Neural cell (in vitro differentiated cells): Measurements from ENCODE around the gene TMOD4.

ENCODE experiments used
- CTCF ChIP-seq: fragments of 450-650 bp; IDR thresholded peaks from 2 replicates; pipeline ENCODE4 v1.5.1; 2014; ENCODE audit warnings: antibody characterized with exemption, mild to moderate bottlenecking, moderate library complexity; ENCODE audit not compliant: poor library complexity, severe bottlenecking
- EP300 ChIP-seq: fragments of 450-650 bp; conservative IDR thresholded peaks from 2 replicates; pipeline ENCODE4 v1.6.1; 2014; ENCODE audit warnings: antibody characterized with exemption, mild to moderate bottlenecking, moderate library complexity; ENCODE audit not compliant: poor library complexity, severe bottlenecking
- EZH2 ChIP-seq: fragments of 200-600, 300-800 bp; shearing (Covaris generic), sonication (generic); IDR thresholded peaks from 2 replicates; pipeline ENCODE4 v1.6.1; 2014; ENCODE audit warnings: antibody characterized with exemption, low read length, borderline replicate concordance, mild to moderate bottlenecking; ENCODE audit not compliant: insufficient read depth, poor library complexity, severe bottlenecking
- POLR2AphosphoS5 ChIP-seq: IDR thresholded peaks from 2 replicates; pipeline ENCODE4 v1.6.1; 2012
- RAD21 ChIP-seq: fragments of 450-650 bp; conservative IDR thresholded peaks from 2 replicates; pipeline ENCODE4 v1.6.1; 2014; ENCODE audit warnings: antibody characterized with exemption, mild to moderate bottlenecking, moderate library complexity
- REST ChIP-seq: IDR thresholded peaks from 2 replicates; pipeline ENCODE4 v1.6.1; 2012; ENCODE audit warnings: borderline replicate concordance
- SMC3 ChIP-seq: fragments of 450-650 bp; conservative IDR thresholded peaks from 2 replicates; pipeline ENCODE4 v1.6.1; 2014; ENCODE audit warnings: antibody characterized with exemption, mild to moderate bottlenecking, moderate library complexity; ENCODE audit not compliant: poor library complexity
- TAF1 ChIP-seq: IDR thresholded peaks from 2 replicates; pipeline ENCODE4 v1.6.1; 2012; ENCODE audit warnings: low read depth

- TF ChIP-seq CTCF, result no peak
- TF ChIP-seq EP300, result no peak
- no peak for TF ChIP-seq RAD21
- no peak for TF ChIP-seq POLR2AphosphoS5
- no peak for TF ChIP-seq EZH2
- TF ChIP-seq REST, result no peak
- TF ChIP-seq SMC3, result no peak
- no peak for TF ChIP-seq TAF1
Measured at GRCh38 chr1:151184211-151184610, 8.4 kb upstream of the TMOD4 start.
